ENCODE measurements around the gene CD28. TPM values are rescaled to one million over a fixed set of nuclear protein-coding genes. Genes with fewer than 3 reads are reported as not detected.

The CD28 gene
- total RNA-seq, 1 experiment from 2014 or later = not detected

DNA sequence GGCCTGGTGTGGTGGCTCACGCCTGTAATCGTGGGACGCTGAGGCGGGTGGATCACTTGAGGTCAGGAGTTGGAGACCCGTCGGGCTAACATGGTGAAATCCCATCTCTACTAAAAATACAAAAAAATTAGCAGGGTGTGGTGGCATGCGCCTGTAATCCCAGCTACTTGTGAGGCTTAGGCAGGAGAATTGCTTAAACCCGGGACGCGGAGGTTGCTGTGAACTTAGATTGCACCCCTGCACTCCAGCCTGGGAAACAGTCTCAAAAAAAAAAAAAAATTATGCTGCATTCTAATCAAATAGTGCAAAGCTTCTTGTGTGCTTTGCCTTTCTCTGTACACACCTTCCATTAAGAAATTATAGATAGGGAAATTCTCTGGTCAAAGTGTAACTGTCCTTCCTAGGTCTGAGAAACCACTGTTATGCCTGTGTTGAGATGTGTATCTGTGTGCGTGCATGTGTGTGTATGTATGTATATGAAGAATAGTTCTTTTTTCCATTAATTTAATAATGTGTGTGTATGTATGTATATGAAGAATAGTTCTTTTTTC is 2.5 kb downstream of the CD28 start:
- in situ Hi-C loops (cut with HindIII; ENCODE audit: low pct_unique_long_range_greater_than_20kb, low sequenced_read_pairs) = no loop called here
- no peak for DNase-seq (ENCODE audit: low read depth)

DNA sequence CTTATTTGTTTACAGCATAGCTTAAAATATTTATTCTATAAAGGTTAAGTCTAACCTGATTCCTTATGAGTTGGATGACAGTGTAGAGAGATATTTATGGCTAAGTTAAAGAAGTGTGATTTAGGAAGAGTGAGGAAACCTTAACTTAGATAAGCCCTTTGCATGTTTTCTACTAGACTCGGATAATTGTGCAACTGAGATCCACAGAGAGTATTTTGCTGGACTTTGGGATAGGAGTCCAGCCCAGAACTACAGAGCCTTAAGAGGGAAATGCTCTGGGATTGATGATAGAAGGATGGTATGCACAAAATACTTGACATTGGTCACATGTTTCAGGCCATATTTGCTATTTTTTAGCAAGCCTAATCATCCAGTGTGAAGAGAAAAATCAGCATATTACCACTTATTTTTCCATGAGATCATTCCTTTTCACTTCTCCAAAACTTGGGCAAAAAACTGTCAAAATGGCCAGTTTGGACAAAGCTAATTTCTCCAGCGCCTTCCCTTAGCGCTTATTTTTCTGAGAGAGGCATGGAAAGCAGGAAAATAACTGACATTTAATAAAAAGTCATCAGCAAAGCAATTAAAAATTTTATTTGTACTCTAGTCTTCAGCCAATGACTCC is 3.1 kb downstream of the CD28 start:
- in situ Hi-C loops (cut with HindIII; ENCODE audit: low pct_unique_long_range_greater_than_20kb, low sequenced_read_pairs) = no loop called here
- DNase-seq (ENCODE audit: low read depth) = no peak

DNA sequence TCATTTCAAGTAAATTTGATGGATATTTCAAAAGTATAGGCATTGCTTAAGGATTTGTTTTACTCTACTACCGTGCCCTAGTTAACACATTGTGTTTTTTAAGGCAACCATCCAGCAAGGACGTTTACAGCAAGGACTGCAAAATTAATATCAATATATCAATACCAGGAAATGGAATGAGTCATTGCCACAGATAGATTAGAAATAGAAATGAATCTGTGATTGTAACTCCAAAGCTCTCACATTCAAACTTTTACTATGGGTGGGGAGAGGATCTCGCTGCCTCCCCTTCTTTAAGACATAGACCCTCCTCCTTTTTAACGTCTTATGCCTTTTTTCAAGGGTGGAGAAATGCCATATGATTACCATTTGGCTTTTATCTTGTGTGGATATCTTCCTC is 3.8 kb downstream of the CD28 start:
- in situ Hi-C loops (cut with HindIII; ENCODE audit: low pct_unique_long_range_greater_than_20kb, low sequenced_read_pairs) = no loop called here
- no peak for DNase-seq (ENCODE audit: low read depth)

DNA sequence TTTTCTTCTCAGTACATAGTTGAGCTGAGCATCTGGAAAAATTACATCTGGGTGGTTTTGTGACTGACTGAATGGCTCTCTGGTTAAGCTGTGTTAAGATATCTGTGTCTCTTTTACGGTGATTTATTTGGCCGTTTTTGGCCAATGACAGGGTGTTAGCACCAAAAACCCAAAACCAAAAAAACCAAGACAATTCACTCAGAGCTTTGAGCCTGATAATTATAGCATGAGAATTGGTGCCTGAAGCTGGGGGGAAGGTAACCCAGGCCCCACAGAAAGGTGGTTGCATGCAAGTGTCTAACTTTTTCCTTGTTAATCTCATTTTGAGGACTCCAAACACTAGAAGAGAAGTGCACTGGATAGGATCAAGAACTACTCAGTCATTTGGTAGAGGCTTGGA is 4.5 kb downstream of the CD28 start:
- DNase-seq (ENCODE audit: low read depth) = no peak

DNA sequence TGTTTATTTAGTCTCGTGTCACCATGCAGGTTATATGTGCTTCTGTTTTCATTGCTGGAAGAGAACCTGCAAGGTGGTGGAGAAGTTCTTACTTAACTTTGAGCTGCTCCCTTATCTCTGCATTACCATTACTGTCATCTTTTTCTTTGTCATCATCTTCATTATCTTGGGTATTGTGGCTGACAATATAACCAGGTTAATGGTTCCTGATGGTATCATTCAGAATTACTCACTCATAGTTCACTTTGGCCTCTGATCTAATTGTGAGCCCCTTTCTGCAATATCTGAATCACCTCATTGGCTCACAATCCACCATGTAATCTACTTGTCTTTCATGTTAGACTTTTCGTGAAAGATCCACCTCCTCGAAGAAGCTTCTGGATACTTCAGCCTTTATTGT is 5.0 kb downstream of the CD28 start:
- in situ Hi-C loops (cut with HindIII; ENCODE audit: low pct_unique_long_range_greater_than_20kb, low sequenced_read_pairs) = no loop called here
- DNase-seq (ENCODE audit: low read depth) = no peak

More for the DNA sequence above, 4.5 kb downstream of the CD28 start:
- in situ Hi-C loops (cut with HindIII; ENCODE audit: low pct_unique_long_range_greater_than_20kb, low sequenced_read_pairs) = no loop called here

DNA sequence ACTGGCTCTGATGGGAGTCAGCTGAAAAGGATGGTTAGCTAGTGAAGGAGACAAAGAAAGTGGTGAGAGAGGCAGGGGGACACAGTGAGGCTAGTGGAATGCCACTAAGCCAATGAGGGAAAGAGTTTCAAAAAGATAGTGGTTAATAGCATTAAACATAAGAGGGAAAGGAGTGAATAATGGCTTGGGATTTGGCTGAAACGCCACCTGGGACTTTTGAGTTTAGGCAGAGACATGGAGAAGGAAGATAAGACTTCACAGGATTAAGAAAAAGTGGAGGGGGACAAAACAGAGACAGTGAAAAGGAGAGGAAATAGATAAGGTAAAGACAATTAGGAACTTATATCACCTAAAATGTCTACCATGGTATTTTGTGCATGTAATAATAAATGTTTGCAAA is 6.9 kb downstream of the CD28 start:
- DNase-seq (ENCODE audit: low read depth) = no peak
- in situ Hi-C loops (cut with HindIII; ENCODE audit: low pct_unique_long_range_greater_than_20kb, low sequenced_read_pairs) = no loop called here

DNA sequence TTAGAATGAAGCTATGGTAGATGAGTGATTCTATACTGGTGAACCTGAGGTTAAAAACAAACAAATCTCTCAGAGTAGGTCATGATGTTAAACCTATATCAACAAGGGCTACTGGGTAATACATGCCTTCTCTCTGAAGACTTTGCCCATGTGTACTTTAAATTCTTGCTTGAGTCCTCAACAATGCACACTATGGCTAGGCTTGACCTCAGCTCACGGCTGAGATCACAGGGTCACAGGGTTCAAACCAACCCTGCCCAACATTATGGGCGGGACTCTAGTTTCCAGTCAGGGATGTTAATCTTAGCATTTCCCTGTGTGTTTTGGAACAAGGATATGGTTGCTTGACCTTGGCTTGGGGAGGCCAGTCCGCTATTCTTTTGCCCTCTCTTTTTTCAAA is 7.7 kb downstream of the CD28 start:
- in situ Hi-C loops (cut with HindIII; ENCODE audit: low pct_unique_long_range_greater_than_20kb, low sequenced_read_pairs) = no loop called here
- DNase-seq (ENCODE audit: low read depth) = no peak

DNA sequence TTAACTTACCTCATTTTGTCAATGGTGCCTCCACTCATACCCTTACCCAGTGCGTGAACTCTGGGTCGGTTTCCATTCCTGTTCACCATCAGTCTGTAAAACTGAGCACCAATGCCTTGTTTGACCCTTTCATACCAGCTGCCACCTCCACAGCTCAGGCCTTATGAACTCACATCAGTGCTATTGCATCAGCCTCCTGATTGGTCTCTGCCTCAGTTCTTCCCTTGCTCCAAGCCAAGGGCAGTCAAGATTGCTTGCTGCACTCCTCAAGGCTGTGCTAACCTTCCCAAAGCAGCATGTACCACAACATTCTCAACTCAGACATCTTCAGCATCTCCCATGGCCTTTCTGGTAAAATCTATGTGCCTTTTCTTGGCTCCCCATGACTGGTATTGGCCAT is 9.3 kb downstream of the CD28 start:
- DNase-seq (ENCODE audit: low read depth) = no peak
- in situ Hi-C loops (cut with HindIII; ENCODE audit: low pct_unique_long_range_greater_than_20kb, low sequenced_read_pairs) = no loop called here

DNA sequence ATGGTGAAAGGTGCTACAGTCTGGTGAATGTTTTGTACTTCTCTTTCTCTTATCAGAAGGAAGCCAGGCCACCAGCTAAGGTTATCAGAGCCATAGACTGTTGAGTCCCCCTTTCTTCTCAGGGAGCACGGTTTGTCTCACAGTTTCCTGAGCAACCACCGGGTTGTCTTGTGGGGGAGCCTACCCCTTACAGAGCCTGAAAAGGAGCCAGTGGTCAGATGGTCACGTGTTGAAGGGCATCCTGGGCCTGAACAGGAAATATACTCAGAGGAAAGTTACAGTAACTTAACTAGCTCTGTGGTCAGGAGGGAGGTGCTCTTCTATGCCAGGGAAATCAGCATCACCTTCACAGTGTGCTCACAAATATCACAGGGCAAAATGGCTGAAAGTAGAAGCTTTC is 11.6 kb downstream of the CD28 start:
- no peak for DNase-seq (ENCODE audit: low read depth)
- in situ Hi-C loops (cut with HindIII; ENCODE audit: low pct_unique_long_range_greater_than_20kb, low sequenced_read_pairs) = no loop called here

DNA sequence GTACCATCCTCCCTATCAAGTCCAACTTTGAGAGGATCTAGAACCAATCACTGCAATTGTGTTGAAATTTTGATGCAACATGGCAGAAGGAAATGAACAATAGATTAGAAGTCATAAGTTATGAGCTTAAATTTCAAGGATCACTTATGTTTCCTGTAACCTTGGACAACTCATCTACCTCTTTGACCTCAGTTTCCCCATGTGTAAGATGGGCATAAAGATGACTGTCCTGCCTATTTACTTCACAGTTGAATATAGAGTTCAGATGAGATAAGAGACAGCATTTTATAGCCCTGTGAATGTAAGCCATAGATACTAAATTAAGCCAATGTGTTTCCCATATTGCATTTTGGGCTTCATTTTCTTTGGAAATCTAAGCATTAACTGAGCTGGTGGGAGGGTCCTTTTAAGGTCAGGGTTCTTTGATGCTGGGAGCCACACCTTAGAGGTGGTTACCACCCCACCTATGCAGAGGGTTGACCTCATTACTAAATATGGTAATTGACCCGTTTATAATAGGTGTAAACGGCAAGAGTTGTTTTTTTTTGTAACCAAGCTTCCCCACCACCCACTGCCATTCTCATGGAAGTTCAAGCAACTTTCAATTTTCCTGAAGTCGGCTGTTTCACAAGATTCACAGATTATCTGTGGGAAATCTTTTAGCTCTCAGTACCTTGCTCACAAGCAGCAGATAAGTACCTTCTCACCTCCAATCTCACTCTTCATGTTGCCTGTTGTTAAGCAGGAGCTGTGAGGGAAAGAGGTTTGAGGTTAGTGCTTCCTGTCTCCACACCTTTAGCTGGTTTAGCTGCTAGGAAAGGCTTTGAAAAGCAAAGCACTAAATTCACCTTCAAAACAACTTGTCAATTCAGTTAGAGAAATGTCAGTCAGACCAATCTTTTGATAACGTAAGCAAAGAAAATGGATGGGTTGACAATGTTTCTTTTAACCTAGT is 13.3 kb downstream of the CD28 start:
- DNase-seq (ENCODE audit: low read depth) = no peak
- in situ Hi-C loops (cut with HindIII; ENCODE audit: low pct_unique_long_range_greater_than_20kb, low sequenced_read_pairs) = no loop called here

DNA sequence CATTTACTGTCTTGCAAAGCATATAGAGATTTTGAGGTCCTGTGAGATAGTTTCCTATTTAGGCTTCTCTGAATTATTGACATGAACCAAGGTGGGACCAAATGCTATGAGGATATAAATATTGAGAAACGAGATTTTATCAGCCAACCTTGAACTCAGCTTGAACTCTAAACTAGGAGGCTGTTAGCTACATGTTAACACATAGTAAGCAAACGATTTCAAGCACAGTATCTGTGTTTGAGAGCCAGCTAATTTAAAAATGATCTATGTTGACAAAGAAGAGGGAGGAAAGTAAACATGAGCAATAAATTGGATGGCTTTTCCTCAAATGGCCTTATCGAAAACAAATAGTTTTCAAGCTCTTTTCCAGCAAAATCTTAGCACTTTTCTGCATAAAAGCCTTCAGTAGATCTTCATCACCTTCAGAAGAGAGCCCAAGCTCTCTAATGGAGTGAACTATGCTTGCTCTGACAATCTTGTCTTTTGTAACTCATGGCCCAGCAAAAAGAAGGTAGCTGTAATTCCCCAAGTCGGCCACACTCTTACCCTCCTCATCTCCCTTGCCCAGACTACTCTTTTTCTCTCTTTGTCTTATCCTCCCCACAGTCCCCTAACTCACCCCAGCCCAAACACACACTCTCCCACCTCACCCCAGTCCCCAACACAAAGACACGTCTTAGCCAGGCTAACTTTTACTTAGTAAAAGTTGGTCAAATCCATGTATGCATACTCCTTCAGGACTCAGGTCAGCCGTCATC is 14.7 kb downstream of the CD28 start:
- no peak for DNase-seq (ENCODE audit: low read depth)
- in situ Hi-C loops (cut with HindIII; ENCODE audit: low pct_unique_long_range_greater_than_20kb, low sequenced_read_pairs) = no loop called here

DNA sequence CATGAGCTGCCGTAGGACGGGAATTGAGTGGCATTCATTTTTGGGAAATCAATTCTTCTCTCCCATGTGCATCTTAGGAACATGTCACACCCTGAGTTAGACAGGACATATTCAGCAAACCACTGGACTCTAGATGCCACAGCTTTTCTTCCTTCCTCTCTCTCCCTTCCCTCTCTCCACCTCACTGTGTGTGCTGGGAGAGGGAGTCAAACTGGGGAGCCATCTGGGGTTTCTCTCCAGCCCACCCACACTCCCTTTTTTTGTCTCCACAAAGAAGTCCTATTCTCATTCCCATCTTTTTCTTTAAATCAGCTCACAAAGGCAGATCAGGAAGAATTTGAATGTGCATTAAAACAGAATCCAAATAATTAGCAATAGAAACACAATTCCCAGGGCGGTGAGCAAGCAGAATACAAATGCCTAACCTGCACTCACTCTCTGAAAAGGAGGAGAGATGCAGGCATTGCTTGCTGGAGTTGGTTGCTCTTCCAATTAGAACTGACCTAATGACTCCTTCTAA is 15.4 kb downstream of the CD28 start:
- no peak for DNase-seq (ENCODE audit: low read depth)
- in situ Hi-C loops (cut with HindIII; ENCODE audit: low pct_unique_long_range_greater_than_20kb, low sequenced_read_pairs) = no loop called here

DNA sequence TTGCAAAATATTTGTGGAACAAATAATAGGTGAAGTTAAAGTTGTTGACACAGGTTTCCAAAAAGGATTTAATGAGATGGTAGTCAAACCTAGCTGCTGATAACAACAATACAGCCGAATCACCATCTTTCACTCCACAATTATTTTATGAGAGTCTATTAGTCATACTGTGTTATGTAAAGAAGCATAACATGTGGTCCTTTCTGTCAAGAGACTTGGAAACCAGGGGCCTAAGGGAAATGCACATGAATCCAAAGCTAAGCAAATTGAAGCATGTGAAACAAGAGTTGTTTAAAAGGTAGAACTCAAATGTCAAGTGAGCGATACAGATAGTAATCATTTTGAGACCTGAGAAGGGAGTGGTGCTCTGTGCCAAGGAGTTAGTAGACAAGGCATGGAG is 16.0 kb downstream of the CD28 start:
- no peak for DNase-seq (ENCODE audit: low read depth)
- in situ Hi-C loops (cut with HindIII; ENCODE audit: low pct_unique_long_range_greater_than_20kb, low sequenced_read_pairs) = no loop called here

DNA sequence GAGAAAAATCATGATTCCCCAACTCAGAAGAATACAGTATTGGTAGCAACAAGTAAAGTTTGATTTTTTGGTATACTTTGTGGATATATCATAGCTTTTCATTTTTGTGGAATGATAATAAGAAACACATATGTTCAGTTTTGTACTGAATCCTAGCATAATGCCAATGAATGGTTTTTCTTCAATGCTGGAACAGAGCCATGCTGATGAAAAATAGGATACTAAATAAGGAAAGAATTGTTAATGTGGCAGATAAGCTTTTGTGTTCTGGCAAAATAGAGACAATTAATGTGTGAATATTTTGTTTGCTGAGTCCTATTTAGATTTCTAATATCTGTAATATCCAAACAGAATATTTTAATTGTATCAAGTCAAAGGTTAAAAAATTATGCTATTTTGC is 21.9 kb downstream of the CD28 start:
- no peak for DNase-seq (ENCODE audit: low read depth)
- in situ Hi-C loops (cut with HindIII; ENCODE audit: low pct_unique_long_range_greater_than_20kb, low sequenced_read_pairs) = no loop called here

DNA sequence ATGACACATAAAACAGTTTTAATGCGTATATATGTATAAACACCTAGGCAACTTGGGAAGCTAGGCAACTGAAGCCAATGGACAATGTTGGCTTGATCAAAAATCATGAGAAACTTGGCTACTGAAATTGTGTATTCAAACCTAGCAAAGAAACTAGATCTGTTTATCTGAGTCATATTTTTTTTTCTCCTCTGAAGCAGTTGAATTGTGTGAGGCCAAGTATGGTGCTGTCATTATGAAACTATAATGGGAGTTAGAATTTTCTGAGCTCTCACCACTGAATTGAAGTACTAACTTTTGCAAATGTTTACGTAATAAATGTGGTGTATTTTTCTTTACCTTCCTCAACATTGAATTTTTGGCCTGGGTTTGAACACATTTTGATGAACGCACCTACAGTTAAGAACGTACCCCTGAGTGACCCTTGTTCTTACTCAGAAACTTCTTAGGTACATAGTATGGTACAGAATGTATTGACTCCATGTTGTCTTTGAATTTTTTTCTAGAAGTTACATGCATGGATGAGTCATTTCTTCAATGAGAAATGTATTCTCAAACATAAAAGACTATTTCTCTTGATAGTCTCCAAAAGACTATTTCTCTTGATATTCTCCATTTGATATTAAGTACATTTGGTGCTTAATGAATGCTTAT is 23.8 kb downstream of the CD28 start:
- DNase-seq (ENCODE audit: low read depth) = no peak
- in situ Hi-C loops (cut with HindIII; ENCODE audit: low pct_unique_long_range_greater_than_20kb, low sequenced_read_pairs) = no loop called here

DNA sequence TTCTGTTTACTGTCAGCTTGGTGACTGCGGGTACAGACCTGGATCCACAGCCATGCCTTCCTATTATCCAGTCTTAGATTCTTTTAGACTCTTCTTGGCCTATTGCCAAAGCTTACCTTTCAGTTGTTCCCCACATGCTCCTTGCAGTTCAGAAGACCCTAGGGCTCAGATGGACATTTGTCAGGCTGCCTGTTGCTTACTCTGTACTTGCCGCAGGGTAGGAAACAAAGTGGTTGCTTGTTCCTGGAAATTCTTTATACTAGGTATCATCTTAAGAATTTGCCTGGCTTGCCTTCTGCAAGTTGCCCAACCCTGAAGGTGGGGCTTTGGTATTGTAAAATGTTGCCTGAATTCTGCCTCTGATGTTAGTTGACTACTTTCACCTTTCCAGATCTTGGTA is 24.4 kb downstream of the CD28 start:
- in situ Hi-C loops (cut with HindIII; ENCODE audit: low pct_unique_long_range_greater_than_20kb, low sequenced_read_pairs) = no loop called here
- no peak for DNase-seq (ENCODE audit: low read depth)

DNA sequence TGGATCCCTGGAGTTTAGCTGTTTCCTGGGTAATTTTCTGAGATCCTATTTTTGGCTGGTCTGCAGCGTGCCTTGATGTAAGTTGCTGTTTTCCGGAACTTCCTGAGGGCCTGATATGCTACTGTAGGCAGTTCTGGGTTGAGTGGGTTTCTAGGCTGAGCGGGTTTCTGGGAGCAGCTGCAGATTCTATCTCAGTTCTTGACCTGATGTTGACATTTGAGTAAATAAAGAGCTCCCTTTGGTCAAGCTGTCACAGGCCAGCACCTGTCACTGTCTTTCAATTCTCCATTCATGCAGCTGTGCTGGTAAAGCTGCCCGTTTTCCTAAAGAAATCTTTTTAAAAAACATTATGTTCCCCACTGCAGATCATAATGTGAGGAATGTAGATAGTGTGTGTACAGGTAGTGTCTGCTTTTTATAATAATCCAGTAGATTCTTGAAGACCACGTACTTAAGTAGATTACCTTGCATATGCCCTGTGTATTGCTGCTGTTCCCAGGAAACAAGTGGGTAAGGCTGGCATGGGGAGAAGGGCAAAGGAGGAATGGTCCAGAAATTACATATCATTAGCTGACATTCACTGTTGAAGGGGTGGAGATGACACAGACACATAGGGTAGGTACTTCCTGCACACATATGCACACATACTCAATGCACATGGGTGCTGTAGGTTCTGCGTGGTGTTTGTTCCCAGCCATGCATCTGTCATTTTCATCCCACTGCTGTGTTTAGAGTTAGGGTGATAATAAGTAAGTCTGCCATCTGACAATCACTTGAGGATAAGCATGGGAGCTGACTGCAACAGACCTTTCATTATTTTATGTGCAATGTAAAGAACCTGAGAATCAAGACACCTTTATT is 25.9 kb downstream of the CD28 start:
- no peak for DNase-seq (ENCODE audit: low read depth)
- in situ Hi-C loops (cut with HindIII; ENCODE audit: low pct_unique_long_range_greater_than_20kb, low sequenced_read_pairs) = no loop called here
